Peyer's patch (tissue), 4 donors: Measurements from ENCODE around the gene ABHD6.

Experiments
- CTCF ChIP-seq, 6 experiments: fragments of 450-650 bp in 4 of 6; fragments of 200-600 bp in 2 of 6; sonication (generic) in 1 of 6; IDR thresholded peaks; one replicate each; pipeline ENCODE4 v1.5.1; 2017 to 2019; ENCODE audit warnings: antibody characterized with exemption in 6 of 6, mild to moderate bottlenecking in 3 of 6, moderate library complexity in 1 of 6
- POLR2A ChIP-seq, 2 donors: fragments of 450-650 bp; IDR thresholded peaks; one replicate each; pipeline ENCODE4 v1.5.1; 2017; ENCODE audit warnings: antibody characterized with exemption in 2 of 2, mild to moderate bottlenecking in 2 of 2, moderate library complexity in 2 of 2

- no peak for TF ChIP-seq CTCF (IDR thresholded peaks at IDR 0.05)
- TF ChIP-seq POLR2A (IDR thresholded peaks at IDR 0.05), result no peak
Observed at GRCh38 chr3:58198804-58199203, 38.8 kb upstream of the ABHD6 start.
